Activated CD8-positive, alpha-beta memory T cell treated with anti-CD3 and anti-CD28 coated beads for 24 hours (primary cell): Measurements from ENCODE around the gene WDR77.

Experiments used
- DNase-seq: peaks from one replicate; pipeline ENCODE4 v3.0.0-alpha.2; 2020

Gene WDR77

GRCh38 chr1:111448918-111449702 is at the start of gene WDR77, which contains the start of gene ATP5PB:
Gene WDR77 (minus strand): TSS chr1:111449256. CDS start chr1:111449169, 87 bp downstream.
Gene ATP5PB (plus strand): TSS chr1:111449464. CDS start chr1:111449542, 78 bp downstream.
- peak; percentile 90 for DNase-seq

GRCh38 chr1:111497592-111497991 is 48.5 kb upstream of the WDR77 start:
- DNase-seq, result no peak

GRCh38 chr1:111496398-111496797 is 47.3 kb upstream of the WDR77 start:
- no peak for DNase-seq

GRCh38 chr1:111491070-111491469 is 42.0 kb upstream of the WDR77 start:
- peak; percentile 17 for DNase-seq

- no peak for DNase-seq
Observed at GRCh38 chr1:111490220-111490619, 41.2 kb upstream of the WDR77 start.

GRCh38 chr1:111489604-111490003 is 40.5 kb upstream of the WDR77 start:
- DNase-seq, result no peak

- DNase-seq, result no peak
Observed at GRCh38 chr1:111488669-111489068, 39.6 kb upstream of the WDR77 start.

GRCh38 chr1:111487133-111487532 is 38.1 kb upstream of the WDR77 start:
- DNase-seq, result no peak

GRCh38 chr1:111486431-111486830 is 37.4 kb upstream of the WDR77 start:
- no peak for DNase-seq

GRCh38 chr1:111484391-111485026 is 35.5 kb upstream of the WDR77 start:
- DNase-seq, result no peak

- DNase-seq, result no peak
Observed at GRCh38 chr1:111483876-111484275, 34.8 kb upstream of the WDR77 start.

- no peak for DNase-seq
Observed at GRCh38 chr1:111483166-111483565, 34.1 kb upstream of the WDR77 start.

GRCh38 chr1:111481387-111482221 is 32.5 kb upstream of the WDR77 start:
- peak; percentile 74 for DNase-seq

- no peak for DNase-seq
Observed at GRCh38 chr1:111480674-111481073, 31.6 kb upstream of the WDR77 start.

GRCh38 chr1:111476761-111477309 is 27.8 kb upstream of the WDR77 start:
- DNase-seq, result no peak

GRCh38 chr1:111476214-111476613 is 27.2 kb upstream of the WDR77 start:
- DNase-seq, result no peak

- peak; percentile 67 for DNase-seq
Observed at GRCh38 chr1:111475701-111476100, 26.6 kb upstream of the WDR77 start.

GRCh38 chr1:111474521-111474920 is 25.5 kb upstream of the WDR77 start:
- DNase-seq, result no peak

GRCh38 chr1:111474106-111474505 is 25.1 kb upstream of the WDR77 start:
- no peak for DNase-seq

- DNase-seq, result no peak
Observed at GRCh38 chr1:111471538-111471937, 22.5 kb upstream of the WDR77 start.

- DNase-seq, result no peak
Observed at GRCh38 chr1:111471012-111471411, 22.0 kb upstream of the WDR77 start.

- no peak for DNase-seq
Observed at GRCh38 chr1:111470596-111470995, 21.5 kb upstream of the WDR77 start.

- DNase-seq, result no peak
Observed at GRCh38 chr1:111469539-111469938, 20.5 kb upstream of the WDR77 start.
